ENCODE results near the gene ADK. TPM values are rescaled to one million over a fixed set of nuclear protein-coding genes. Genes with fewer than 3 reads are reported as not detected.

Gene ADK
- total RNA-seq, 2 experiments from 2014 or later = 56.9 to 57.5 TPM

DNA sequence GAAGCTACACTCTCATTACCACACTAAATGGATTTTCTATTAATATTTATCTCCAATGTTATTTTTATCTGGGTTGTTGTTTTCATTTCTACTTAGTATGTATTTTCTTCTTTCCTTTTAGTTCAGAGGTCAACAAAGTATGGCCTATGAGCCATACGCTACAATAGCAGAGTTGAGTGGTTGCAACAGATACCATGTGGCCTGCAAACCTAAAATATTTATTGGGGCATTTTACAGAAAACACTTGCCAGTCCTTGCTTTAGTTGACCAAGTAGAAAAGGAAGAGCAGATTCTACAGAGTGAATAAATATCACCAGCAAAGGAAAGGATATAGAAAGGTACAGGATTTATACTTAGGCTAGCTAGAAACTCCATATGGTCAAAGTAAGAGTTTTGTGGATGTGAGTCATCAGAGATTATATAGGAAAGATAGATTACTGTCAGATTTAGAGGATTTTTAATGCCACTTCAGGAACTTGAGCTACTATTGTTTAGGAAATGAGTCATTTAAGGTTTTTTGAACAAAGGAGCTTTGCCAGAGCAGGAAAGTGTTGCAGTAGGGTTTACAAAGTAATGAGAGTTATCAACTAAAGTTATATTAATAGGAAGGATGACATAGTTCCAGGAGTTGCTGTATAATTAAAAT, 352.1 kb downstream of the ADK start:
- H3K36me3 Mint-ChIP-seq (ENCODE audit: low read depth) = peaks cover 46% of the 10 kb centered on the region
- no peak overlapping the region for H3K4me3 Mint-ChIP-seq
- peak; percentile 71 for ATAC-seq
- intact Hi-C loops (cut with micrococcal nuclease) = no loop called here
- ChIA-PET CTCF (interaction anchor here (1.6 kb wide), 1 partner anchor 80 kb away, joined by 4 read pairs; no protein-coding TSS in a partner anchor), POLR2A (no interaction called here)
- peaks cover 19% of the 10 kb centered on the region for H3K9me3 Mint-ChIP-seq
- H3K4me1 Mint-ChIP-seq (ENCODE audit: low read depth) = peaks cover 45% of the 10 kb centered on the region
- no peaks in the 10 kb centered on the region for H3K27me3 Mint-ChIP-seq
- TF ChIP-seq, protein P1, sequence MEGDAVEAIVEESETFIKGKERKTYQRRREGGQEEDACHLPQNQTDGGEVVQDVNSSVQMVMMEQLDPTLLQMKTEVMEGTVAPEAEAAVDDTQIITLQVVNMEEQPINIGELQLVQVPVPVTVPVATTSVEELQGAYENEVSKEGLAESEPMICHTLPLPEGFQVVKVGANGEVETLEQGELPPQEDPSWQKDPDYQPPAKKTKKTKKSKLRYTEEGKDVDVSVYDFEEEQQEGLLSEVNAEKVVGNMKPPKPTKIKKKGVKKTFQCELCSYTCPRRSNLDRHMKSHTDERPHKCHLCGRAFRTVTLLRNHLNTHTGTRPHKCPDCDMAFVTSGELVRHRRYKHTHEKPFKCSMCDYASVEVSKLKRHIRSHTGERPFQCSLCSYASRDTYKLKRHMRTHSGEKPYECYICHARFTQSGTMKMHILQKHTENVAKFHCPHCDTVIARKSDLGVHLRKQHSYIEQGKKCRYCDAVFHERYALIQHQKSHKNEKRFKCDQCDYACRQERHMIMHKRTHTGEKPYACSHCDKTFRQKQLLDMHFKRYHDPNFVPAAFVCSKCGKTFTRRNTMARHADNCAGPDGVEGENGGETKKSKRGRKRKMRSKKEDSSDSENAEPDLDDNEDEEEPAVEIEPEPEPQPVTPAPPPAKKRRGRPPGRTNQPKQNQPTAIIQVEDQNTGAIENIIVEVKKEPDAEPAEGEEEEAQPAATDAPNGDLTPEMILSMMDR (IDR thresholded peaks at IDR 0.05) = no peak
- H3K27ac Mint-ChIP-seq = peak overlapping the region; percentile 44
- no peak for DNase-seq

DNA sequence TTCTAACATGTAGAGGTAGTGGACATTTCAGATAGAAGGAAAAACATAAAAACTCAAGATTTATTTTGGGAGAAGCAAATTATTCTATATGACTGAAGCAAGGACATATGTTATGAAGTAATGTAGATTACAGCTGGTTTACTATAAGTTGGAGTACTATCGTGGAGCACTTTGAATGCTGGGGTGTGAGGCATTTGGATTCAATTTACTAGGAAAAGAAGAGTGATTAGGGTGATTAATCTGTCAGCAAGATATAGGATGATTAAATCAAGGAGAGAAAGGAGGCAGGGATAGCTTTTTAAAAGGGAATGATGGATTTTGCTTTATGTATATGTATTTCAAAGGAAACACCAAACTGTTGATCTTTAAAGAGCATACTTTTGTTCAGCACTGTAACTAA, 356.9 kb downstream of the ADK start:
- intact Hi-C loops (cut with micrococcal nuclease) = no loop called here
- ATAC-seq (no peak), DNase-seq (no peak)
- peaks cover 15% of the 10 kb centered on the region for H3K4me1 Mint-ChIP-seq (ENCODE audit: low read depth)
- CTCF ChIA-PET = no interaction called here
- H3K27me3 Mint-ChIP-seq = no peaks in the 10 kb centered on the region
- no peak overlapping the region for H3K27ac Mint-ChIP-seq
- TF ChIP-seq, protein P1 (IDR thresholded peaks at IDR 0.05) = no peak
- H3K4me3 Mint-ChIP-seq = no peak overlapping the region
- peaks cover 38% of the 10 kb centered on the region for H3K9me3 Mint-ChIP-seq
- POLR2A ChIA-PET = no interaction called here
- peaks cover 61% of the 10 kb centered on the region for H3K36me3 Mint-ChIP-seq (ENCODE audit: low read depth)

DNA sequence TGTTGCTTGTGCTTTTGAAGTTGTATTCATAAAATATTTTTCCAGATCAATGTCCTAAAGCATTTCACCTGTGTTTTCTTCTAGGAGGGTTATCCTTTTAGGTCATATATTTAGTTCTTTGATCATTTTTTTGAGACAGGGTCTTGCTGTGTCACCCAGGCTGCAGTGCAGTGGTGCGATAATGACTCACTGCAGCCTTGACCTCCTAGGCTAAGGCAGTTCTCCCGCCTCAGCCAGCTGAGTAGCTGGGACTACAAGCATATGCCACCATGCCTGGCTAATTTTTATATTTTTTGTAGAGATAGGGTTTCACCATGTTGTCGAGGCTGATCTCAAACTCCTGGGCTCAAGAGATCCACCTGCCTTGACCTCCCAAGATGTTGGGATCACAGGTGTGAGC, 359.6 kb downstream of the ADK start:
- CTCF ChIA-PET = no interaction called here
- no peaks in the 10 kb centered on the region for H3K27me3 Mint-ChIP-seq

DNA sequence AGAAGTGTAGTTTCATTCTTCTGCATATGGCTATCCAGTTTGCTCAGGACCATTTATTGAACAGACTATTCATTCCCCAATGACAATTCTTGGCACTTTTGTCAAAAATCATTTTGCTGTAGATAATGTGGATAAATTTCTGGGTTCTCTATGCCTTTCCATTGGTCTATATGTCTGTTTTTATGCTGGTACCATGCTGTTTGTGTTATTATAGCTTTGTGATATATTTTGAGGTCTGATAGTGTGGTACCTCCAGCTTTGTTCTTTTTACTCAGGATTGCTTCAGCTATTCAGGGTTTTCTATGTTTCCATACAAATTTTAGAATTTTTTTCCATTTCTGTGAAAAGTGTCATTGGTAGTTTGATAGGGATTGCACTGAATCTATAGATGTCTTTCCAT, 360.0 kb downstream of the ADK start:
- ChIA-PET CTCF (no interaction called here), POLR2A (interaction anchor here (0.7 kb wide), 1 partner anchor 31 kb away, joined by 3 read pairs; no protein-coding TSS in a partner anchor)
- Mint-ChIP-seq H3K9me3 (peaks cover 47% of the 10 kb centered on the region), H3K36me3 (ENCODE audit: low read depth) (peaks cover 74% of the 10 kb centered on the region), H3K27me3 (no peaks in the 10 kb centered on the region), H3K4me3 (no peak overlapping the region), H3K4me1 (ENCODE audit: low read depth) (no peaks in the 10 kb centered on the region), H3K27ac (no peak overlapping the region)
- ATAC-seq (no peak), DNase-seq (no peak)
- TF ChIP-seq, protein P1 (IDR thresholded peaks at IDR 0.05) = no peak
- intact Hi-C loops (cut with micrococcal nuclease) = no loop called here

More for the DNA sequence above, 359.6 kb downstream of the ADK start:
- Mint-ChIP-seq H3K4me1 (ENCODE audit: low read depth) (no peaks in the 10 kb centered on the region), H3K9me3 (peaks cover 51% of the 10 kb centered on the region), H3K36me3 (ENCODE audit: low read depth) (peaks cover 75% of the 10 kb centered on the region), H3K4me3 (no peak overlapping the region), H3K27ac (no peak overlapping the region)
- intact Hi-C loops (cut with micrococcal nuclease) = no loop called here
- no peak for ATAC-seq
- TF ChIP-seq, protein P1 (IDR thresholded peaks at IDR 0.05) = no peak
- POLR2A ChIA-PET = no interaction called here
- no peak for DNase-seq

DNA sequence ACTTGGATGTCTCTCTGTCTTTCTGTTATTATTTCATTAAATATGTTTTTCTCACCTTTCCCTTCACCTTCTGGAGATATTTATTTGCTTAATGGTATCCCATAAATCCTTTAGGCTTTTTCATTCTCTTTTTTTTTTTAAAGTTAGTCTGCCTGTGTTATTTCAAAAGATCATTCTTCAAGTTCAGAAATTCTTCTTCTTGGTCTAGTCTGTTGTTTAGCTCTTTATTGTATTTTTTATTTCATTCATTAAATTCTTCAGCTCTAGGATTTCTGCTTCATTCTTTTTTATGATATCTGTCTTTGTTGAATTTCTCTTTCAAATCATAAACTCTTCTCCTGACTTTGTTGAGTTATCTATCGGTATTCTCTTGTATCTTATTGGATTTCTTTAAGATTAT, 363.3 kb downstream of the ADK start:
- no peaks in the 10 kb centered on the region for H3K4me1 Mint-ChIP-seq (ENCODE audit: low read depth)
- CTCF ChIA-PET = no interaction called here
- H3K4me3 Mint-ChIP-seq = no peak overlapping the region
- DNase-seq (no peak), ATAC-seq (no peak)
- H3K27ac Mint-ChIP-seq = no peak overlapping the region
- H3K27me3 Mint-ChIP-seq = no peaks in the 10 kb centered on the region
- peaks cover 63% of the 10 kb centered on the region for H3K36me3 Mint-ChIP-seq (ENCODE audit: low read depth)
- intact Hi-C loops (cut with micrococcal nuclease) = no loop called here
- H3K9me3 Mint-ChIP-seq = peaks cover 44% of the 10 kb centered on the region
- POLR2A ChIA-PET = interaction anchor here (0.7 kb wide), 1 partner anchor 309 kb away, joined by 7 read pairs; no protein-coding TSS in a partner anchor
- TF ChIP-seq, protein P1 (IDR thresholded peaks at IDR 0.05) = no peak

All from activated CD8-positive, alpha-beta T cell treated with anti-CD3 and anti-CD28 coated beads for 36 hours (primary cell).